ENCODE measurements around the gene OR51B4.

The OR51B4 gene

DNA sequence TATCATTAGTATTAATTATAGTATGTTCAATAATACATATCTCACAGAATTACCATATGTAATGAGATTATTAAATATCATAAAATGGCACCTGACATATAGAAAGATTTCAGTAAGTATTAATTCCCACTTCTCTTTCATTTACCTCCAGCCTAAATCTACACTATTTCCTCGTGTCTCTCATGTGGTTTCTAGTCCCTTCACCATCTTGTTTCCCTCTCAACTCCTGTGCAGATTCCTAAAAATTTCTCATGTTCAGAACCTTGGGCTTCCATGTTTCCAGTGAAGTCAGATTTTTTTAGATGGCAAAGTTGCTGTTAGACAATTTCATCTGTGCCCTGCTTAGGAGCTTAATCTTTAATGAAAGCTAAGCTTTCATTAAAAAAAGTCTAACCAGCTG, 17.9 kb downstream of the OR51B4 start:
- Histone ChIP-seq H4K20me1 (ENCODE audit: insufficient read depth, low read length, poor library complexity, severe bottlenecking) (no peaks in the 10 kb centered on the region), H3K4me2 (ENCODE audit: low read depth, low read length, poor library complexity, severe bottlenecking) (no peak overlapping the region), H3K9me2 (replicated peaks; ENCODE audit: low read depth, low read length) (no peaks in the 10 kb centered on the region), H3K9me3 (ENCODE audit: insufficient read depth, low read depth, low read length) (no peaks in the 10 kb centered on the region), H3F3A (ENCODE audit: low read depth) (no peaks in the 10 kb centered on the region), H3K27me3 (ENCODE audit: insufficient read depth, low read length, poor library complexity, severe bottlenecking) (no peaks in the 10 kb centered on the region), H2AFZ (ENCODE audit: low read length) (no peak overlapping the region), H3K4me1 (ENCODE audit: insufficient read depth, low read length, poor library complexity, severe bottlenecking) (no peaks in the 10 kb centered on the region), H3K36me3 (ENCODE audit: insufficient read depth, low read length) (no peaks in the 10 kb centered on the region), H3K9ac (ENCODE audit: low read depth, low read length, poor library complexity, severe bottlenecking) (no peak overlapping the region), H3K79me2 (ENCODE audit: insufficient read depth, low read length) (no peaks in the 10 kb centered on the region), H3K4me3 (ENCODE audit: low read length, poor library complexity, severe bottlenecking) (no peak overlapping the region)
- TF ChIP-seq, protein P1, sequence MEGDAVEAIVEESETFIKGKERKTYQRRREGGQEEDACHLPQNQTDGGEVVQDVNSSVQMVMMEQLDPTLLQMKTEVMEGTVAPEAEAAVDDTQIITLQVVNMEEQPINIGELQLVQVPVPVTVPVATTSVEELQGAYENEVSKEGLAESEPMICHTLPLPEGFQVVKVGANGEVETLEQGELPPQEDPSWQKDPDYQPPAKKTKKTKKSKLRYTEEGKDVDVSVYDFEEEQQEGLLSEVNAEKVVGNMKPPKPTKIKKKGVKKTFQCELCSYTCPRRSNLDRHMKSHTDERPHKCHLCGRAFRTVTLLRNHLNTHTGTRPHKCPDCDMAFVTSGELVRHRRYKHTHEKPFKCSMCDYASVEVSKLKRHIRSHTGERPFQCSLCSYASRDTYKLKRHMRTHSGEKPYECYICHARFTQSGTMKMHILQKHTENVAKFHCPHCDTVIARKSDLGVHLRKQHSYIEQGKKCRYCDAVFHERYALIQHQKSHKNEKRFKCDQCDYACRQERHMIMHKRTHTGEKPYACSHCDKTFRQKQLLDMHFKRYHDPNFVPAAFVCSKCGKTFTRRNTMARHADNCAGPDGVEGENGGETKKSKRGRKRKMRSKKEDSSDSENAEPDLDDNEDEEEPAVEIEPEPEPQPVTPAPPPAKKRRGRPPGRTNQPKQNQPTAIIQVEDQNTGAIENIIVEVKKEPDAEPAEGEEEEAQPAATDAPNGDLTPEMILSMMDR (conservative IDR thresholded peaks at IDR 0.05; ENCODE audit: low read length): no peak
- no peak for TF ChIP-seq EZH2phosphoT487 (IDR thresholded peaks at IDR 0.05; ENCODE audit: borderline replicate concordance)

DNA sequence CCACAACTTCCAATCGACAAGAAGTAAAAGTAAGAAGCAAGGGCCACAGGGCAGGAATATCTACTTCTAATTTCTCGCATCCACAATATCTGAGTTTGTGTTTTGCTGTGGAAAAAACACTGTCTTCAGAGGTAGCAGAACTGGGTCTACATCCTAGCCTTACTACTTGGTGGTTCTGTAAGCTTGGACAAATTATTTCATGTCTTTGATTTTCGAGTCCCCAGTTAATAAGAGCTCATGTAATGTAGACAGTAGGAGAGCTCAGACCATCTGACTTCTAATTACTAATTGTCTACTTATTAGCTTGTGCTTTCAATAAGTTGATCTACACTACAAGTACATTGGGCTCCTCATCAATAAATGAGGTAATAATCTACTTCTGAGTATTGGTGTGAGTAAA, 18.7 kb downstream of the OR51B4 start:
- no peak overlapping the region for H2AFZ ChIP-seq (ENCODE audit: low read length)
- H3K27me3 ChIP-seq (ENCODE audit: insufficient read depth, low read length, poor library complexity, severe bottlenecking): no peaks in the 10 kb centered on the region
- no peaks in the 10 kb centered on the region for H3K9me2 ChIP-seq (replicated peaks; ENCODE audit: low read depth, low read length)
- H3K36me3 ChIP-seq (ENCODE audit: insufficient read depth, low read length): no peaks in the 10 kb centered on the region
- no peak overlapping the region for H3K9ac ChIP-seq (ENCODE audit: low read depth, low read length, poor library complexity, severe bottlenecking)
- no peaks in the 10 kb centered on the region for H3K9me3 ChIP-seq (ENCODE audit: insufficient read depth, low read depth, low read length)
- no peaks in the 10 kb centered on the region for H3K79me2 ChIP-seq (ENCODE audit: insufficient read depth, low read length)
- H3K4me2 ChIP-seq (ENCODE audit: low read depth, low read length, poor library complexity, severe bottlenecking): no peak overlapping the region
- no peaks in the 10 kb centered on the region for H3K4me1 ChIP-seq (ENCODE audit: insufficient read depth, low read length, poor library complexity, severe bottlenecking)
- H3K4me3 ChIP-seq (ENCODE audit: low read length, poor library complexity, severe bottlenecking): no peak overlapping the region
- H3F3A ChIP-seq (ENCODE audit: low read depth): no peaks in the 10 kb centered on the region
- no peak for TF ChIP-seq EZH2phosphoT487 (IDR thresholded peaks at IDR 0.05; ENCODE audit: borderline replicate concordance)
- TF ChIP-seq, protein P1 (conservative IDR thresholded peaks at IDR 0.05; ENCODE audit: low read length): no peak
- no peaks in the 10 kb centered on the region for H4K20me1 ChIP-seq (ENCODE audit: insufficient read depth, low read length, poor library complexity, severe bottlenecking)

DNA sequence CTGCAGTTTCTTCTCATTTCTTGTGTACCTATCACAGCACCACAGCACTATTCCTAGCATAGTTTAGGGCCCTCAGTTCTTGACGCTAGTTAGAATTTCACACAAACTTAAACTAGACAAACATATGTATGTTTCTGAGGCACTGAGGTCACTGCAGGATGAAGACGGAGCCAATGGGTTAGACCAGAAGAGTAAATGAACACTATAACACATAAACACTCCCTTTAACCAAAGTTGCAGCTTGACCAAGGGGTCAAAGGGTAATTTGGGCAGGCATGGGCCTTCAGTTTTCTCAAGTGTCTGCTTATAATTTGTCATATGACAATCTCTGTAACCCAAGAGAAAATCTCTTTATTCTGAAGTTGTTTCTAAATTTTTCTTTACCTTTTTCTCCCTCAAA, 19.1 kb downstream of the OR51B4 start:
- H3F3A ChIP-seq (ENCODE audit: low read depth): no peaks in the 10 kb centered on the region
- no peaks in the 10 kb centered on the region for H3K9me2 ChIP-seq (replicated peaks; ENCODE audit: low read depth, low read length)
- no peak overlapping the region for H2AFZ ChIP-seq (ENCODE audit: low read length)
- no peaks in the 10 kb centered on the region for H3K27me3 ChIP-seq (ENCODE audit: insufficient read depth, low read length, poor library complexity, severe bottlenecking)
- H3K36me3 ChIP-seq (ENCODE audit: insufficient read depth, low read length): no peaks in the 10 kb centered on the region
- no peak for TF ChIP-seq EZH2phosphoT487 (IDR thresholded peaks at IDR 0.05; ENCODE audit: borderline replicate concordance)
- TF ChIP-seq, protein P1 (conservative IDR thresholded peaks at IDR 0.05; ENCODE audit: low read length): no peak
- H4K20me1 ChIP-seq (ENCODE audit: insufficient read depth, low read length, poor library complexity, severe bottlenecking): no peaks in the 10 kb centered on the region
- H3K4me2 ChIP-seq (ENCODE audit: low read depth, low read length, poor library complexity, severe bottlenecking): no peak overlapping the region
- no peaks in the 10 kb centered on the region for H3K9me3 ChIP-seq (ENCODE audit: insufficient read depth, low read depth, low read length)
- no peak overlapping the region for H3K9ac ChIP-seq (ENCODE audit: low read depth, low read length, poor library complexity, severe bottlenecking)
- H3K4me3 ChIP-seq (ENCODE audit: low read length, poor library complexity, severe bottlenecking): no peak overlapping the region
- no peaks in the 10 kb centered on the region for H3K4me1 ChIP-seq (ENCODE audit: insufficient read depth, low read length, poor library complexity, severe bottlenecking)
- no peaks in the 10 kb centered on the region for H3K79me2 ChIP-seq (ENCODE audit: insufficient read depth, low read length)
